Caco-2 (cell line): ENCODE data around the gene SLC24A4. TPM values are rescaled to one million over a fixed set of nuclear protein-coding genes. Genes with fewer than 3 reads are reported as not detected.

ENCODE experiments used
- BruUV-seq: library from RNA; stranded (reverse); fragments of 400-500 nt; replicated peaks from 2 replicates; lab custom pipeline; 2021; lab: Mats Ljungman, UMichigan
- CTCF ChIA-PET: fragments of 300-600 bp; sonication (Branson Sonifier 250); formaldehyde crosslinking; loops from one replicate; lab custom pipeline; 2022; ENCODE audit warnings: antibody characterized with exemption; lab: Charles Lee
- POLR2A ChIA-PET: fragments of 300-600 bp; sonication (Branson Sonifier 250); formaldehyde crosslinking; loops from one replicate; lab custom pipeline; 2022; ENCODE audit warnings: antibody characterized with exemption; lab: Charles Lee
- DNase-seq, 2 experiments: peaks; one replicate each; pipeline versions ENCODE4 v3.0.0 to v3.0.0-alpha.2; 2020 to 2022
- H3K27me3 ChIP-seq: replicated peaks from 2 replicates; pipeline ENCODE4 v1.6.0; 2011; ENCODE audit warnings: low read length; ENCODE audit not compliant: control insufficient read depth, insufficient read depth
- H3K36me3 ChIP-seq: 2 replicates; pipeline ENCODE4 v1.5.1; 2011; ENCODE audit warnings: low read length; ENCODE audit not compliant: control insufficient read depth, insufficient read depth
- H3K4me1 ChIP-seq: fragments of 250-450 bp; sonication (Bioruptor Pico); 2 replicates; pipeline ENCODE4 v1.5.1; 2020; ENCODE audit warnings: mild to moderate bottlenecking
- H3K4me3 ChIP-seq: 2 replicates; pipeline ENCODE4 v1.5.1; 2011; ENCODE audit warnings: low read depth, mild to moderate bottlenecking, control low read depth, low read length
- H3K9me3 ChIP-seq: fragments of 250-450 bp; sonication (Bioruptor Pico); 2 replicates; pipeline ENCODE4 v1.5.1; 2020; ENCODE audit warnings: mild to moderate bottlenecking, moderate library complexity
- H3K27ac Mint-ChIP-seq: one replicate; pipeline ENCODE4 v1.8.0; 2022; ENCODE audit warnings: mixed read lengths; ENCODE audit not compliant: unreplicated experiment
- H3K27me3 Mint-ChIP-seq: one replicate; pipeline ENCODE4 v1.8.0; 2022; ENCODE audit warnings: mixed read lengths; ENCODE audit not compliant: insufficient read depth, unreplicated experiment
- H3K36me3 Mint-ChIP-seq: one replicate; pipeline ENCODE4 v1.8.0; 2022; ENCODE audit warnings: mild to moderate bottlenecking, mixed read lengths; ENCODE audit not compliant: insufficient read depth, unreplicated experiment
- H3K4me1 Mint-ChIP-seq: one replicate; pipeline ENCODE4 v1.8.0; 2022; ENCODE audit warnings: low read depth, mixed read lengths; ENCODE audit not compliant: unreplicated experiment
- H3K4me3 Mint-ChIP-seq: one replicate; pipeline ENCODE4 v1.8.0; 2022; ENCODE audit warnings: mild to moderate bottlenecking, moderate library complexity, mixed read lengths; ENCODE audit not compliant: unreplicated experiment
- H3K9me3 Mint-ChIP-seq: one replicate; pipeline ENCODE4 v1.8.0; 2022; ENCODE audit warnings: mixed read lengths; ENCODE audit not compliant: unreplicated experiment
- CTCF ChIP-seq, 2 experiments: fragments of 200-600 bp in 1 of 2; IDR thresholded peaks; 1 replicate in 1 of 2; 2 replicates in 1 of 2; pipeline versions ENCODE4 v1.5.1 to v1.8.0; 2011 to 2022; ENCODE audit warnings: antibody characterized with exemption in 1 of 2, control low read depth in 1 of 2, inconsistent platforms in 1 of 2, low read depth in 1 of 2, low read length in 1 of 2, mild to moderate bottlenecking in 1 of 2, moderate library complexity in 1 of 2; ENCODE audit not compliant: insufficient read depth in 1 of 2, severe bottlenecking in 1 of 2, unreplicated experiment in 1 of 2
- intact Hi-C: fragments of 100-400 bp; cut with micrococcal nuclease; formaldehyde crosslinking; loops from one replicate; pipeline ENCODE4 v1.10.0; 2022; ENCODE audit not compliant: unreplicated experiment
- total RNA-seq: library from RNA; stranded (reverse); gene quantifications from 2 replicates; pipeline ENCODE4 v1.2.3, GENCODE V29; 2022

Gene SLC24A4
- total RNA-seq, 1 experiment from 2014 or later: not detected

GRCh38 chr14:92352158-92352985 is 29.4 kb downstream of the SLC24A4 start:
- CTCF ChIA-PET: no interaction called here
- Mint-ChIP-seq H3K36me3 (no peaks in the 10 kb centered on the region), H3K9me3 (no peaks in the 10 kb centered on the region), H3K4me1 (no peaks in the 10 kb centered on the region), H3K27ac (no peak overlapping the region), H3K4me3 (no peak overlapping the region), H3K27me3 (peaks cover 11% of the 10 kb centered on the region)
- no peaks in the 10 kb centered on the region for H3K9me3 ChIP-seq
- BruUV-seq: no TSS peak
- intact Hi-C loops: no loop called here
- no peak overlapping the region for H3K4me3 ChIP-seq
- no peaks in the 10 kb centered on the region for H3K27me3 ChIP-seq
- no peaks in the 10 kb centered on the region for H3K4me1 ChIP-seq
- peak in 1 of 2 experiments; percentile 24 for TF ChIP-seq CTCF (IDR thresholded peaks at IDR 0.05; ENCODE audit: insufficient read depth in 1 of 2, low read depth in 1 of 2, low read length in 1 of 2, severe bottlenecking in 1 of 2, unreplicated experiment in 1 of 2)
- peak in 1 of 2 experiments; percentile 7 for DNase-seq
- no peaks in the 10 kb centered on the region for H3K36me3 ChIP-seq
- POLR2A ChIA-PET: no interaction called here

GRCh38 chr14:92353447-92353846 is 30.5 kb downstream of the SLC24A4 start:
- no TSS peak for BruUV-seq
- intact Hi-C loops: no loop called here
- Mint-ChIP-seq H3K36me3 (no peaks in the 10 kb centered on the region), H3K4me1 (no peaks in the 10 kb centered on the region), H3K27me3 (peaks cover 11% of the 10 kb centered on the region), H3K27ac (no peak overlapping the region), H3K9me3 (no peaks in the 10 kb centered on the region), H3K4me3 (no peak overlapping the region)
- no peak for TF ChIP-seq CTCF (IDR thresholded peaks at IDR 0.05; ENCODE audit: insufficient read depth in 1 of 2, low read depth in 1 of 2, low read length in 1 of 2, severe bottlenecking in 1 of 2, unreplicated experiment in 1 of 2)
- ChIA-PET CTCF (no interaction called here), POLR2A (no interaction called here)
- DNase-seq: no peak
- Histone ChIP-seq H3K27me3 (no peaks in the 10 kb centered on the region), H3K4me1 (no peaks in the 10 kb centered on the region), H3K36me3 (no peaks in the 10 kb centered on the region), H3K4me3 (no peak overlapping the region), H3K9me3 (no peaks in the 10 kb centered on the region)

GRCh38 chr14:92356677-92357076 is 33.7 kb downstream of the SLC24A4 start:
- Histone ChIP-seq H3K36me3 (no peaks in the 10 kb centered on the region), H3K9me3 (no peaks in the 10 kb centered on the region), H3K27me3 (no peaks in the 10 kb centered on the region), H3K4me3 (no peak overlapping the region), H3K4me1 (no peaks in the 10 kb centered on the region)
- Mint-ChIP-seq H3K36me3 (no peaks in the 10 kb centered on the region), H3K4me1 (no peaks in the 10 kb centered on the region), H3K4me3 (no peak overlapping the region), H3K27me3 (peaks cover 11% of the 10 kb centered on the region), H3K27ac (no peak overlapping the region), H3K9me3 (no peaks in the 10 kb centered on the region)
- no peak for DNase-seq
- intact Hi-C loops: no loop called here
- TF ChIP-seq CTCF (IDR thresholded peaks at IDR 0.05; ENCODE audit: insufficient read depth in 1 of 2, low read depth in 1 of 2, low read length in 1 of 2, severe bottlenecking in 1 of 2, unreplicated experiment in 1 of 2): no peak
- POLR2A ChIA-PET: no interaction called here
- BruUV-seq: no TSS peak
- CTCF ChIA-PET: no interaction called here
